GM18526 (cell line): ENCODE data around the gene CHD1L.

Experiments
- POLR2A ChIP-seq: IDR thresholded peaks from 3 replicates; pipeline ENCODE4 v1.6.1; 2011; ENCODE audit not compliant: insufficient read length; ENCODE audit errors: extremely low read depth

Gene CHD1L

DNA sequence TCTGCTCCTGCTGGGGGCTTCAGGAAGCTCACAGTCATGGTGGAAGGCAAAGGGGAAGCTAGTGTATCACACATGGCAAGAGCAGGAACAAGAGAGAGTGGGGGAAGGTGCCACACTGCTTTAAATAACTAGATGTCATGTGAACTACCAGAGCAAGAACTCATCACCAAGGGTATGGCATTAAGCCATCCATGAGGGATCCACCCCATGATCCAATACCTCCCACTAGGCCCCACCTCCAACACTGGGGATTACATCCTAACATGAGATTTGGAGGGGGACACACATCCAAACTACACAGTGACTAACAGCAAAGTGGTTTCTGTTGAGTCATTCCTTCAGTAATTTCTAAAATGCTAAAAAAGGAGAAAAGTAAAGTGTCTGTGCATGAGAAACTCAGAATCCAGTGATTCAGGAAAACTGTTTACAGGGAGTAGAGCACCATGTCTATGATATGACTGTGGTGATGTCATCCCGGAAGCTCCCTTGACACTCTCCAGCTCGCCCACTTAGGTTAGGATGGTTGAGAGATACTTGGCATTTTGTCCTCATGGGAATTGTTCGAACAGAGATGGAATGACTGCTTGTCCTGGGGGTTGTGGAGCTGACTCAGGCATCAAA lies 50.3 kb downstream of the CHD1L start:
- no peak for TF ChIP-seq POLR2A

DNA sequence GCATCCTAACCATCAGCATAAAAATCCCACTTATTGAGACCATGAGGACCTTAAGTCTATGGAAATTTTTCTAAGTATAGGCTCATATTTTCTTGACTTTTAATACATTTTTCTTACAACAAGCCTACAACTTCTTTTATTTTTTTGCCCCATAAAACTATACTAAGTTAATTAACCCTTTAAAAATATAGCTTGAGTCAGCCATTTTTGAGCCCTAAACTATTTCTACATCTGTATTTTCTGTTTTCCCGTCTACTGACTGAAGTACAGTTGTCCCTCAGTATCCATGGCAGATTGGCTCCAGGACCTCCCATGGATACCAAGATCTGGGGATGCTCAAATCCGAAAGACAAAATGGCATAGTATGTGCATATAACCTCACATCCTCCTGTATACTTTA lies 55.0 kb downstream of the CHD1L start:
- TF ChIP-seq POLR2A: no peak

DNA sequence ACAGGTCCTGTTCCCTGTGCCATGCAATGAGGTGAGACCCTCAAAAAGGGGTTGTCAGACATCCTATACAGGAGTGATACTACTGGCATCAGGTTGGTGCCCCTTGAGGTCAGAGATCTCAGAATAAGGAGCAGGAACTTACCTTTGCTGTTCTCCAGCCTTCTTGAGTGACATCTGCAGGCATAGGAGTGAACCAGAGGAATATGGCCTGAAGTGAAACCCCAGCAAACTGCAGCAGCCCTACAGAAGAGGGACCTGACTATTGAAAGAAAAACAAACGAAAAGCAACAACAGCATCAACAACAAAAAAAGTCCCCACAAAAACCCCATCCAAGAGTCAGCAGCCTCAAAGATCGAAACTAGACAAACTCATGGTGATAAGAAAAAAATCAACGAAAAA lies 74.5 kb downstream of the CHD1L start:
- no peak for TF ChIP-seq POLR2A

DNA sequence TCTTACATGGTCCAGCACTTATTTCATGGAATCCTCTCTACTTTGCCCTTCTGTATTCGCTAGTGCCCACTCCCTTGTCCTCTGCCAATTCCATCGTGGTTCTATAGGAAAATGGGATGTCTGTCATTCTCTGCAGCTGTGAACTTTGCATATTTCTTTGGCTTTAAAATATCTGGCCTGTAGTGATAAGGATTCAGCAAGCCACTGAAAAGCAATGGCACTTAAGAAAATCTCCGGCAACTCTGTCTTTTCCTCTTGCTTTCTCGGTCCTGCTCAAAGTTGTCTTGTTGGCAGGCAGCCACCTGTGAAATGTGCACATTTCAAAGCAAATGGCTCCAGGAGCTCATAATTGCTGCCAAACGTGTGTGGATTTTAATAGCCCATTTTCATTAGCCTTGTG lies 91.8 kb downstream of the CHD1L start:
- no peak for TF ChIP-seq POLR2A

DNA sequence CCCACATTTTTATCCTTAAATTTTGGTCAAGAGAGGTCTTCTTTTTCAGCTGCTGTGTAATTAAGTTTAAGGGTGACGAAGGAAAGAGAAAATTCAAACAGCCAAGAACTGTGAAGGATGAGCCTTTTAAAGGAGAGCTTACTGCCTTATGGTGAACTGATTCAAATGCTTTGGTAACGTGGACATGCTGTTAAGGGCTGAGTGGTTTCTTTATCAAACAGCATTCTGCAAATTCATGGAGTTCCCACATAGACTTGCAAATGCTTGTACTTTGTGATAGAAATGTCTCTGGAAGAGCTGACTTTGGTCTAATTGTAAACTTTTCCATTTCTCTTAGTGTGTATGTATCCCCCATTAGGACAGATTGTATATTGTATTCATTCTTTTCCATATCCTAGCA lies 93.8 kb downstream of the CHD1L start:
- TF ChIP-seq POLR2A: no peak

DNA sequence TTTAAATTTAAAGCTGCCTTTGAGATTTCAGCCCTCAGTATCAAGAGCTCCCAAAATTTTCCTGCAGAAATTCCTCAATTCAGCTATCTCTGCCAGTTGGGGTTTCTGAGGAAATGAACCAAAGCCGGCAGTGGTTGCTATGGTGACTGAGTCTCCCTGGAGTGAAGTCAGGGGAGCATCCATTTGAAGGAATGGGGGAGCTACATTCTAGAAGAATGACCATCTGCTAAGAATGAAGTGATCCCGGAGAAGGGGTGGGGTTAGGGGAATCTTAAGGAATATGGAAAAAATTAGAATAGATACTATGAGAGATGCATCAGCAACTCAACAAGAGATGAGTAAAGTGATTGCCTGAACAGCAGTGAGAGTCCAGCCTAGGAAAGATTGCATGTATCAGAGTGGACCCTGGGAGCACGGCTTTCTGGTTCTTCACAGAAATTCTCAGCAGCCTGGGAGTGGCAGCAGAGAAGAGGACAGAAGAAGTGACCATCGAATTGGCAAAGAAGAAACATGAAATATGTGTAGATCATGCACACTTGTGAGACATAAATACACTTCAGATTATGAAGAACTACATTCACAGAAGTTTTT lies 94.7 kb downstream of the CHD1L start:
- no peak for TF ChIP-seq POLR2A

DNA sequence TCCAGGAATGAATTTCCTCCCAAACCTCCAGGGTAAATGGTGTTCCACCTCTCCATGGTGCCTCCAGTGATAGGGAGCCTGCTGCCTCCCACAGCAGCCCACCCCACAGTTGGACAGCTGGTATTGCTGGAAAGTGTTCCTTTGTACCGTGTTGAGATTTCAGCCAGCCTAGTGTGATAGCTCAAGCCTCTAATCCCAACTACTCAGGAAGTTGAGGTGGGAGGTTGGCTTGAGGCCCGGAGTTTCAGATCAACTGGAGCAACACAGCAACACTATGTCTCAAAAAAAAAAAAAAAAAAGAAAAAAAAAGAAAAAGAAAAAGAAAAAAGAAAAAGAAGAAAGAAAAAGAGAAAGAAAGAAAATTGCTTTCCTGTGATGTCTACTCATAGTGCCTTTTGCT lies 96.1 kb downstream of the CHD1L start:
- no peak for TF ChIP-seq POLR2A

DNA sequence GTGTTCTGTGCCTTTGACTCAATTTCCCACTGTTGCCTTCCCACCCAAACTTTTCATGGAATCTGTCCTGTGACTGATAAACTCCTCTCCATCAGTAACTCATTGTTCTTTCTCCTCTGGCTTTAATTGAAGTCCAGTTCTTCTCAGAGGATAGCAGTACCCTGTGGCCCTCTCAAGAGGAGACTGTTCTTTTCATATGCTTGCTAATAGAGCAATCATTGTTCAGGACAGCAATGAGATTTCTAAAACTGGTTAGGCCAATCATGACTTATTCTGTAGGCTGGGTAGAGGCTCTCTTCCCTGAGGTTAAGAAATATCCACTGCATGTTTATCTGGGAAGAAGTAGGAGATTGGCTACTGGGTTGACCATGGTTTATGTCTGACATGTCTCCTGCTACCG lies 98.8 kb downstream of the CHD1L start:
- no peak for TF ChIP-seq POLR2A
